ENCODE results near the gene DPP10. TPM values are rescaled to one million over a fixed set of nuclear protein-coding genes. Genes with fewer than 3 reads are reported as not detected.

DPP10 gene
- total RNA-seq, 1 experiment from 2014 or later: not detected

GRCh38 chr2:115171751-115172150 lies 729.3 kb downstream of the DPP10 start:
- H3K4me3 ChIP-seq (ENCODE audit: low read depth in 2 of 2, low read length in 2 of 2): no peak overlapping the region
- ATAC-seq: no peak
- intact Hi-C loops (cut with micrococcal nuclease; ENCODE audit: unreplicated experiment) (no loop called here), in situ Hi-C loops (cut with HindIII; ENCODE audit: low pct_unique_long_range_greater_than_20kb, low sequenced_read_pairs) (no loop called here)
- no peak for DNase-seq (ENCODE audit: low read depth, low spot score)
- ChIA-PET POLR2A (no interaction called here), CTCF (no interaction called here)
- no peaks in the 10 kb centered on the region for H3K36me3 ChIP-seq (ENCODE audit: control insufficient read depth, insufficient read depth, low read length)
- no peak overlapping the region for H3K27ac ChIP-seq (ENCODE audit: low read length)
- no peaks in the 10 kb centered on the region for H3K9me3 ChIP-seq (ENCODE audit: control insufficient read depth, insufficient read depth, low read depth, low read length)
- H3K4me1 ChIP-seq (ENCODE audit: control insufficient read depth, insufficient read depth, low read length): no peaks in the 10 kb centered on the region
- TF ChIP-seq TCF7L2 (IDR thresholded peaks at IDR 0.05; ENCODE audit: low read depth, low read length): no peak
- no peak for TF ChIP-seq CTCF (IDR thresholded peaks at IDR 0.05)
- no peak for TF ChIP-seq SIN3A (IDR thresholded peaks at IDR 0.05; ENCODE audit: borderline replicate concordance, insufficient read depth, low read depth, low read length)
- TF ChIP-seq POLR2AphosphoS5 (IDR thresholded peaks at IDR 0.05; ENCODE audit: low read depth, low read length): no peak
- no peak for TF ChIP-seq REST (IDR thresholded peaks at IDR 0.05; ENCODE audit: insufficient read depth in 1 of 2, low read depth in 2 of 2, low read length in 1 of 2)
- no peaks in the 10 kb centered on the region for H3K27me3 ChIP-seq (ENCODE audit: control insufficient read depth, insufficient read depth, low read length)
- no TSS peak for BruUV-seq (replicated peaks)

GRCh38 chr2:115174651-115175050 lies 732.2 kb downstream of the DPP10 start:
- DNase-seq (ENCODE audit: low read depth, low spot score) (no peak), ATAC-seq (no peak)
- ChIA-PET CTCF (no interaction called here), POLR2A (no interaction called here)
- in situ Hi-C loops (cut with HindIII; ENCODE audit: low pct_unique_long_range_greater_than_20kb, low sequenced_read_pairs): no loop called here
- intact Hi-C loops (cut with micrococcal nuclease; ENCODE audit: unreplicated experiment): no loop called here
- Histone ChIP-seq H3K4me3 (ENCODE audit: low read depth in 2 of 2, low read length in 2 of 2) (no peak overlapping the region), H3K36me3 (ENCODE audit: control insufficient read depth, insufficient read depth, low read length) (no peaks in the 10 kb centered on the region), H3K27me3 (ENCODE audit: control insufficient read depth, insufficient read depth, low read length) (no peaks in the 10 kb centered on the region), H3K27ac (ENCODE audit: low read length) (no peak overlapping the region), H3K4me1 (ENCODE audit: control insufficient read depth, insufficient read depth, low read length) (no peaks in the 10 kb centered on the region), H3K9me3 (ENCODE audit: control insufficient read depth, insufficient read depth, low read depth, low read length) (no peaks in the 10 kb centered on the region)
- no TSS peak for BruUV-seq (replicated peaks)
- TF ChIP-seq CTCF (IDR thresholded peaks at IDR 0.05) (no peak), REST (IDR thresholded peaks at IDR 0.05; ENCODE audit: insufficient read depth in 1 of 2, low read depth in 2 of 2, low read length in 1 of 2) (no peak), SIN3A (IDR thresholded peaks at IDR 0.05; ENCODE audit: borderline replicate concordance, insufficient read depth, low read depth, low read length) (no peak), POLR2AphosphoS5 (IDR thresholded peaks at IDR 0.05; ENCODE audit: low read depth, low read length) (no peak), TCF7L2 (IDR thresholded peaks at IDR 0.05; ENCODE audit: low read depth, low read length) (no peak)
